Peyer's patch (tissue), 4 donors: Measurements from ENCODE around the gene FBXO47.

ENCODE experiments used
- POLR2A ChIP-seq, 2 donors: fragments of 450-650 bp; IDR thresholded peaks; one replicate each; pipeline ENCODE4 v1.5.1; 2017; ENCODE audit warnings: antibody characterized with exemption in 2 of 2, mild to moderate bottlenecking in 2 of 2, moderate library complexity in 2 of 2
- TF ChIP-seq, protein P1 (sequence below), 6 experiments: fragments of 450-650 bp in 4 of 6; fragments of 200-600 bp in 2 of 6; sonication (generic) in 1 of 6; IDR thresholded peaks; one replicate each; pipeline ENCODE4 v1.5.1; 2017 to 2019; ENCODE audit warnings: antibody characterized with exemption in 6 of 6, mild to moderate bottlenecking in 3 of 6, moderate library complexity in 1 of 6

- TF ChIP-seq, protein P1, sequence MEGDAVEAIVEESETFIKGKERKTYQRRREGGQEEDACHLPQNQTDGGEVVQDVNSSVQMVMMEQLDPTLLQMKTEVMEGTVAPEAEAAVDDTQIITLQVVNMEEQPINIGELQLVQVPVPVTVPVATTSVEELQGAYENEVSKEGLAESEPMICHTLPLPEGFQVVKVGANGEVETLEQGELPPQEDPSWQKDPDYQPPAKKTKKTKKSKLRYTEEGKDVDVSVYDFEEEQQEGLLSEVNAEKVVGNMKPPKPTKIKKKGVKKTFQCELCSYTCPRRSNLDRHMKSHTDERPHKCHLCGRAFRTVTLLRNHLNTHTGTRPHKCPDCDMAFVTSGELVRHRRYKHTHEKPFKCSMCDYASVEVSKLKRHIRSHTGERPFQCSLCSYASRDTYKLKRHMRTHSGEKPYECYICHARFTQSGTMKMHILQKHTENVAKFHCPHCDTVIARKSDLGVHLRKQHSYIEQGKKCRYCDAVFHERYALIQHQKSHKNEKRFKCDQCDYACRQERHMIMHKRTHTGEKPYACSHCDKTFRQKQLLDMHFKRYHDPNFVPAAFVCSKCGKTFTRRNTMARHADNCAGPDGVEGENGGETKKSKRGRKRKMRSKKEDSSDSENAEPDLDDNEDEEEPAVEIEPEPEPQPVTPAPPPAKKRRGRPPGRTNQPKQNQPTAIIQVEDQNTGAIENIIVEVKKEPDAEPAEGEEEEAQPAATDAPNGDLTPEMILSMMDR (IDR thresholded peaks at IDR 0.05): no peak
- no peak for TF ChIP-seq POLR2A (IDR thresholded peaks at IDR 0.05)
These were observed 73.6 kb downstream of the FBXO47 start for GRCh38 chr17:38893607-38894006.
